ENCODE results near the gene HAGHL. TPM values are rescaled to one million over a fixed set of nuclear protein-coding genes. Genes with fewer than 3 reads are reported as not detected.
A peak's percentile ranks its signal among the peaks of the same experiment; 100 is the strongest.

HAGHL gene
- total and polyA plus RNA-seq, 2 donors (not counting 1 experiment from before 2014, with no cell fraction given) = 3.7 to 16.3 TPM

- Histone ChIP-seq H3K4me2 (ENCODE audit: extremely low read depth, insufficient read depth, low read length) (peak overlapping the region; percentile 83), H4K20me1 (ENCODE audit: control insufficient read depth, extremely low read depth, insufficient read depth, low read length) (no peaks in the 10 kb centered on the region), H3K9me3 (ENCODE audit: control insufficient read depth, insufficient read depth, low read depth, low read length) (no peaks in the 10 kb centered on the region), H3K36me3 (ENCODE audit: control insufficient read depth, insufficient read depth, low read length) (peaks cover 10% of the 10 kb centered on the region), H3K4me3 (replicated peaks in 1 of 4; ENCODE audit: control extremely low read depth in 1 of 4, insufficient read depth in 1 of 4, low read depth in 3 of 4, low read length in 4 of 4) (peak overlapping the region; percentile 48 to 75 (median 61)), H2AFZ (ENCODE audit: low read length) (no peak overlapping the region), H3K4me1 (ENCODE audit: control insufficient read depth, extremely low read depth, insufficient read depth, low read length) (no peaks in the 10 kb centered on the region), H3K79me2 (ENCODE audit: control insufficient read depth, insufficient read depth, low read length) (no peaks in the 10 kb centered on the region), H3K27me3 (ENCODE audit: control insufficient read depth, insufficient read depth, low read length) (no peaks in the 10 kb centered on the region), H3K27ac (ENCODE audit: insufficient read depth, low read length) (no peak overlapping the region), H3K9ac (ENCODE audit: insufficient read depth, low read length) (peak overlapping the region; percentile 40)
- TF ChIP-seq CTCF (conservative IDR thresholded peaks at IDR 0.05 in 1 of 2, IDR thresholded peaks at IDR 0.05 in 1 of 2; ENCODE audit: low read depth in 1 of 2, low read length in 2 of 2) (no peak), EZH2 (IDR thresholded peaks at IDR 0.05; ENCODE audit: low read length, missing control alignments) (no peak)
- no peak for DNase-seq (ENCODE audit: low read depth in 2 of 2)
These were observed 528 bp downstream of the HAGHL start for GRCh38 chr16:727291-727977.

DNA sequence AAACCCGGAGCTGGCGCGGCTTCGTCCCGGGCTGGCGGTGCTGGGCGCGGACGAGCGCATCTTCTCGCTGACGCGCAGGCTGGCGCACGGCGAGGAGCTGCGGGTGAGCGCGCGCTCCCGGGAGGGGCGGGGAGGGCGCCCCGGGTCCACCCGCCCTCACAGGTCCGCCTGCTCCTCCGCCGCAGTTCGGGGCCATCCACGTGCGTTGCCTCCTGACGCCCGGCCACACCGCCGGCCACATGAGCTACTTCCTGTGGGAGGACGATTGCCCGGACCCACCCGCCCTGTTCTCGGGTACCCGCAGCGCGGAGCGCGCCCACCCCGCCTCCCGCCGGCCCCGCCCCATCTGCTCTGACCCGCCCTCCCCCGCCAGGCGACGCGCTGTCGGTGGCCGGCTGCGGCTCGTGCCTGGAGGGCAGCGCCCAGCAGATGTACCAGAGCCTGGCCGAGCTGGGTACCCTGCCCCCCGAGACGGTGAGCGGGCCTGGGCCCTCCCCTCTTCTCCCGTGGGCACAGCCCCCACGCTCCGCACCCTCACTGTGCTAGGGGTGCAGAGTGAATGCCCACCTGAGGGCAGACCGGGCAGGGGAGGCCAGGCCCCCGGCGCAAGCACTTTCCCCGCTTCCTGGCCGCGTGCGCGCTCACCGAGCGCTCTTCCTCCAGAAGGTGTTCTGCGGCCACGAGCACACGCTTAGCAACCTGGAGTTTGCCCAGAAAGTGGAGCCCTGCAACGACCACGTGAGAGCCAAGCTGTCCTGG, 1.4 kb downstream of the HAGHL start:
- Histone ChIP-seq H3K27me3 (ENCODE audit: control insufficient read depth, insufficient read depth, low read length) (no peaks in the 10 kb centered on the region), H3K36me3 (ENCODE audit: control insufficient read depth, insufficient read depth, low read length) (peaks cover 10% of the 10 kb centered on the region), H2AFZ (ENCODE audit: low read length) (no peak overlapping the region), H3K4me3 (replicated peaks in 1 of 4; ENCODE audit: control extremely low read depth in 1 of 4, insufficient read depth in 1 of 4, low read depth in 3 of 4, low read length in 4 of 4) (peak overlapping the region in 3 of 4 experiments; percentile 19 to 75 (median 25)), H3K27ac (ENCODE audit: insufficient read depth, low read length) (no peak overlapping the region), H3K9ac (ENCODE audit: insufficient read depth, low read length) (no peak overlapping the region), H3K4me2 (ENCODE audit: extremely low read depth, insufficient read depth, low read length) (peak overlapping the region; percentile 64), H3K4me1 (ENCODE audit: control insufficient read depth, extremely low read depth, insufficient read depth, low read length) (no peaks in the 10 kb centered on the region), H3K79me2 (ENCODE audit: control insufficient read depth, insufficient read depth, low read length) (no peaks in the 10 kb centered on the region), H4K20me1 (ENCODE audit: control insufficient read depth, extremely low read depth, insufficient read depth, low read length) (no peaks in the 10 kb centered on the region), H3K9me3 (ENCODE audit: control insufficient read depth, insufficient read depth, low read depth, low read length) (no peaks in the 10 kb centered on the region)
- peak; percentile 76 to 81 for DNase-seq (ENCODE audit: low read depth in 2 of 2)
- TF ChIP-seq CTCF (conservative IDR thresholded peaks at IDR 0.05 in 1 of 2, IDR thresholded peaks at IDR 0.05 in 1 of 2; ENCODE audit: low read depth in 1 of 2, low read length in 2 of 2) = no peak
- TF ChIP-seq EZH2 (IDR thresholded peaks at IDR 0.05; ENCODE audit: low read length, missing control alignments) = no peak

DNA sequence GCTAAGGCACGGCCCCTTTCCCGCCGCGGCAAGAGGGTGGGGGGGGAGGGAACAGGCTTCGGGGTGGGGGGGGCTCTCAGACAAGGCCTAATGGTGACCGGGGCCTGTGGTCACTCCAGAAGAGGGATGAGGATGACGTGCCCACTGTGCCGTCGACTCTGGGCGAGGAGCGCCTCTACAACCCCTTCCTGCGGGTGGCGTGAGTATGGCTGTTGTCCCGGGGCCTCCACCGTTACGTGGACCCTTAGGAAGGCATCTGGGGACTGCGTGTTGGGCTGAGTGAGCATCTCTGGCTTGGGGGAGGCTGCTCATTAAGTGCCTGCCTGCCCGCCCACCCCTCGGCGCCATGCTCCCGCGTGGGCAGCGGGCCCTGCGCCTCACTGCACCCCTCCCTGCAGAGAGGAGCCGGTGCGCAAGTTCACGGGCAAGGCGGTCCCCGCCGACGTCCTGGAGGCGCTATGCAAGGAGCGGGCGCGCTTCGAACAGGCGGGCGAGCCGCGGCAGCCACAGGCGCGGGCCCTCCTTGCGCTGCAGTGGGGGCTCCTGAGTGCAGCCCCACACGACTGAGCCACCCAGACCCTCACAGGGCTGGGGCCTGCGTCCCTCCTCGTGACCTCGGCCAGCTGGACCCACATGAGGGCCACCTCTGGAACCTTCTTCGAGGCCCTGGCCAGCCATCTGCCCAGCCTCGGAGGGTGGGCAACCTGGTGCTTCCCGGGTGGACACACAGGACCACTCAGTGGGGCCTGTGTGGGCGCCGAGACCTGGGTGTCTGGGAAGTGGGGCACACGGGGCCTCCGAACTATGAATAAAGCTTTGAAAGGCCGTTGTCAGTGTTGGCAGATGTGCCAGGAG, 2.2 kb downstream of the HAGHL start:
- Histone ChIP-seq H3K9ac (ENCODE audit: insufficient read depth, low read length) (no peak overlapping the region), H3K27me3 (ENCODE audit: control insufficient read depth, insufficient read depth, low read length) (no peaks in the 10 kb centered on the region), H4K20me1 (ENCODE audit: control insufficient read depth, extremely low read depth, insufficient read depth, low read length) (no peaks in the 10 kb centered on the region), H3K4me2 (ENCODE audit: extremely low read depth, insufficient read depth, low read length) (no peak overlapping the region), H3K4me1 (ENCODE audit: control insufficient read depth, extremely low read depth, insufficient read depth, low read length) (no peaks in the 10 kb centered on the region), H3K9me3 (ENCODE audit: control insufficient read depth, insufficient read depth, low read depth, low read length) (no peaks in the 10 kb centered on the region), H3K27ac (ENCODE audit: insufficient read depth, low read length) (no peak overlapping the region), H3K36me3 (ENCODE audit: control insufficient read depth, insufficient read depth, low read length) (peaks cover 15% of the 10 kb centered on the region), H2AFZ (ENCODE audit: low read length) (no peak overlapping the region), H3K79me2 (ENCODE audit: control insufficient read depth, insufficient read depth, low read length) (no peaks in the 10 kb centered on the region), H3K4me3 (replicated peaks in 1 of 4; ENCODE audit: control extremely low read depth in 1 of 4, insufficient read depth in 1 of 4, low read depth in 3 of 4, low read length in 4 of 4) (peak overlapping the region in 1 of 4 experiments; percentile 75)
- no peak for DNase-seq (ENCODE audit: low read depth in 2 of 2)
- TF ChIP-seq CTCF (conservative IDR thresholded peaks at IDR 0.05 in 1 of 2, IDR thresholded peaks at IDR 0.05 in 1 of 2; ENCODE audit: low read depth in 1 of 2, low read length in 2 of 2) (no peak), EZH2 (IDR thresholded peaks at IDR 0.05; ENCODE audit: low read length, missing control alignments) (no peak)

Measured in fibroblast of lung (primary cell).